H9 (cell line): ENCODE data around the gene ACTR2. TPM values are rescaled to one million over a fixed set of nuclear protein-coding genes. Genes with fewer than 3 reads are reported as not detected.

Experiments used
- DNase-seq: peaks from one replicate; pipeline ENCODE4 v3.0.0-alpha.2; 2017
- H2AFZ ChIP-seq: one replicate; pipeline ENCODE4 v1.6.1; 2013; ENCODE audit warnings: mild to moderate bottlenecking, low read length, control low read depth, moderate library complexity
- H2AK5ac ChIP-seq: 2 replicates; pipeline ENCODE4 v1.6.1; 2013; ENCODE audit warnings: low read length, control low read depth, mixed read lengths; ENCODE audit not compliant: insufficient read length
- H2BK120ac ChIP-seq: one replicate; pipeline ENCODE4 v1.6.1; 2013; ENCODE audit warnings: low read depth, mild to moderate bottlenecking, low read length, control low read depth, inconsistent platforms; ENCODE audit not compliant: poor library complexity, severe bottlenecking
- H2BK12ac ChIP-seq: 2 replicates; pipeline ENCODE4 v1.6.1; 2013; ENCODE audit warnings: low read length, control low read depth, mixed read lengths, low read depth; ENCODE audit not compliant: insufficient read length
- H2BK15ac ChIP-seq: 2 replicates; pipeline ENCODE4 v1.6.1; 2013; ENCODE audit warnings: low read depth, low read length, control low read depth
- H2BK20ac ChIP-seq: one replicate; pipeline ENCODE4 v1.6.1; 2013; ENCODE audit warnings: low read depth, mild to moderate bottlenecking, low read length, control low read depth, inconsistent platforms; ENCODE audit not compliant: poor library complexity, severe bottlenecking
- H2BK5ac ChIP-seq: 2 replicates; pipeline ENCODE4 v1.6.1; 2013; ENCODE audit warnings: low read length, control low read depth, mixed read lengths; ENCODE audit not compliant: insufficient read length
- H3K14ac ChIP-seq: 2 replicates; pipeline ENCODE4 v1.6.1; 2013; ENCODE audit warnings: low read length, control low read depth; ENCODE audit not compliant: insufficient read depth
- H3K18ac ChIP-seq: 2 replicates; pipeline ENCODE4 v1.6.1; 2013; ENCODE audit warnings: low read depth, mild to moderate bottlenecking, mixed read lengths, low read length, control low read depth; ENCODE audit not compliant: insufficient read length
- H3K23ac ChIP-seq: 2 replicates; pipeline ENCODE4 v1.6.1; 2013; ENCODE audit warnings: low read length, control low read depth, mixed read lengths, low read depth; ENCODE audit not compliant: insufficient read length
- H3K23me2 ChIP-seq: 2 replicates; pipeline ENCODE4 v1.6.1; 2013; ENCODE audit warnings: low read depth, mild to moderate bottlenecking, mixed read lengths, low read length, control low read depth; ENCODE audit not compliant: insufficient read length, poor library complexity, severe bottlenecking
- H3K27ac ChIP-seq: 2 replicates; pipeline ENCODE4 v1.5.1; 2013; ENCODE audit warnings: low read length, control low read depth, mixed read lengths, low read depth; ENCODE audit not compliant: insufficient read length
- H3K27me3 ChIP-seq: 2 replicates; pipeline ENCODE4 v1.6.1; 2013; ENCODE audit warnings: low read length, control low read depth, inconsistent platforms; ENCODE audit not compliant: insufficient read depth
- H3K4ac ChIP-seq: 2 replicates; pipeline ENCODE4 v1.6.1; 2013; ENCODE audit warnings: low read depth, mild to moderate bottlenecking, control low read depth, inconsistent platforms, low read length, moderate library complexity
- H3K4me1 ChIP-seq: 2 replicates; pipeline ENCODE4 v1.6.1; 2013; ENCODE audit warnings: low read length, control low read depth, inconsistent platforms; ENCODE audit not compliant: insufficient read depth
- H3K4me2 ChIP-seq: 2 replicates; pipeline ENCODE4 v1.6.1; 2013; ENCODE audit warnings: low read length, control low read depth, mixed read lengths; ENCODE audit not compliant: insufficient read length, insufficient read depth
- H3K56ac ChIP-seq: 2 replicates; pipeline ENCODE4 v1.6.1; 2013; ENCODE audit warnings: low read depth, mild to moderate bottlenecking, mixed read lengths, low read length, control low read depth; ENCODE audit not compliant: insufficient read length
- H3K79me1 ChIP-seq: 2 replicates; pipeline ENCODE4 v1.6.1; 2013; ENCODE audit warnings: low read depth, mild to moderate bottlenecking, moderate library complexity, low read length, control low read depth, inconsistent platforms; ENCODE audit not compliant: insufficient read depth, poor library complexity, severe bottlenecking
- H3K79me2 ChIP-seq: 2 replicates; pipeline ENCODE4 v1.6.1; 2013; ENCODE audit warnings: low read length, control low read depth, inconsistent platforms; ENCODE audit not compliant: insufficient read depth
- H3K9ac ChIP-seq: 2 replicates; pipeline ENCODE4 v1.6.1; 2013; ENCODE audit warnings: low read length, control low read depth, mixed read lengths; ENCODE audit not compliant: insufficient read length; ENCODE audit errors: extremely low read depth
- H3K9me3 ChIP-seq: one replicate; pipeline ENCODE4 v1.6.1; 2013; ENCODE audit warnings: low read depth, low read length, inconsistent platforms; ENCODE audit not compliant: control insufficient read depth
- H3T11ph ChIP-seq: one replicate; pipeline ENCODE4 v1.6.1; 2013; ENCODE audit warnings: mild to moderate bottlenecking, low read length, control low read depth, inconsistent platforms
- H4K20me1 ChIP-seq: one replicate; pipeline ENCODE4 v1.6.1; 2013; ENCODE audit not compliant: control insufficient read depth, insufficient read length, insufficient read depth
- H4K5ac ChIP-seq: 2 replicates; pipeline ENCODE4 v1.6.1; 2013; ENCODE audit warnings: low read depth, mild to moderate bottlenecking, mixed read lengths, low read length, control low read depth; ENCODE audit not compliant: insufficient read length
- H4K8ac ChIP-seq: replicated peaks from 2 replicates; pipeline ENCODE4 v1.6.1; 2013; ENCODE audit warnings: low read length, control low read depth, mixed read lengths, low read depth; ENCODE audit not compliant: insufficient read length
- H4K91ac ChIP-seq: 2 replicates; pipeline ENCODE4 v1.6.1; 2013; ENCODE audit warnings: low read depth, mild to moderate bottlenecking, moderate library complexity, mixed read lengths, low read length, control low read depth; ENCODE audit not compliant: insufficient read length
- H3K27ac Mint-ChIP-seq, 3 experiments: 2 replicates in 2 of 3; 3 replicates in 1 of 3; pipeline ENCODE4 v1.8.0; 2020 to 2021; ENCODE audit warnings: mixed read lengths in 3 of 3, mild to moderate bottlenecking in 1 of 3, moderate library complexity in 1 of 3
- H3K27me3 Mint-ChIP-seq: 2 replicates; pipeline ENCODE4 v1.8.0; 2021; ENCODE audit warnings: low read depth, mild to moderate bottlenecking, moderate library complexity, mixed read lengths
- H3K36me3 Mint-ChIP-seq, 3 experiments: 2 replicates in 2 of 3; 3 replicates in 1 of 3; pipeline ENCODE4 v1.8.0; 2020 to 2021; ENCODE audit warnings: low read depth in 3 of 3, mixed read lengths in 3 of 3; ENCODE audit not compliant: insufficient read depth in 1 of 3
- H3K4me1 Mint-ChIP-seq, 2 experiments: 2 replicates each; pipeline ENCODE4 v1.8.0; 2020; ENCODE audit warnings: mixed read lengths in 2 of 2
- H3K4me3 Mint-ChIP-seq, 2 experiments: 2 replicates in 1 of 2; 3 replicates in 1 of 2; pipeline ENCODE4 v1.8.0; 2020 to 2021; ENCODE audit warnings: mild to moderate bottlenecking in 2 of 2, mixed read lengths in 2 of 2, moderate library complexity in 1 of 2
- H3K9me3 Mint-ChIP-seq, 2 experiments: 2 replicates in 1 of 2; 3 replicates in 1 of 2; pipeline ENCODE4 v1.8.0; 2020; ENCODE audit warnings: mild to moderate bottlenecking in 2 of 2, mixed read lengths in 2 of 2, moderate library complexity in 1 of 2
- WGBS: extraction: QIAGEN DNeasy Blood & Tissue Kit; methylation state at CpG from one replicate; pipeline ENCODE4 v1.1.7; 2013; ENCODE audit warnings: missing lambda C conversion rate, low lambda C conversion rate, mixed read lengths; ENCODE audit not compliant: insufficient read length; ENCODE audit errors: extremely low coverage; 5-methylcytosine and 5-hydroxymethylcytosine counted together
- total RNA-seq: library from RNA; stranded (reverse); gene quantifications from 2 replicates; pipeline ENCODE4 v1.2.1, GENCODE V29; 2021
- TF ChIP-seq, protein P1 (sequence below): fragments of 200-600 bp; sonication (generic); conservative IDR thresholded peaks from 3 replicates; pipeline ENCODE4 v1.8.0; 2021; ENCODE audit warnings: antibody characterized with exemption, mild to moderate bottlenecking

ACTR2 gene
- total RNA-seq, 1 experiment from 2014 or later, result 176 TPM

DNA sequence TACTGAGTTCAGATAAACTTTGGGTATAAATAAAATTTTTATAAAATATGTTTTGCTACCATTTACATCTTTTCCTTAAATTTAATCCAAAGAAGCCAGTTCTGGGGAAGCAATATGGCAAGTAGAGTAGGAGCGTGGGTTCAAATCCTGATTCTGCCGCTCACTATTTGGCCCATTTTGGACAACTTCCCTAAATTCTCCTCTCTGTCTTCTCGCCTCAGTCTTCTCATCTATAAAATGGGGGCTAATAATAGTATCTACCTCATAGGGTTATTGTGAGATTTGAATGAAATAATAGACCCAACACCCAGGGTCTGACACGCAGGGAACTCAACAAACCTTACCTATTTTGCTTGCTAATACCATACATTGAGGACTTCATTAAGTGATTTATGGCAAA, 59.7 kb downstream of the ACTR2 start:
- Histone ChIP-seq H3K18ac (no peak overlapping the region), H3K79me1 (no peaks in the 10 kb centered on the region), H3K4ac (no peak overlapping the region), H4K91ac (no peak overlapping the region), H3K14ac (no peak overlapping the region), H3K4me1 (no peaks in the 10 kb centered on the region), H3K23me2 (no peaks in the 10 kb centered on the region), H3K9ac (no peak overlapping the region), H2BK20ac (no peak overlapping the region), H3K9me3 (no peaks in the 10 kb centered on the region), H3T11ph (no peak overlapping the region), H3K23ac (no peak overlapping the region), H4K5ac (no peak overlapping the region), H4K8ac (no peak overlapping the region), H2BK5ac (no peak overlapping the region), H2AK5ac (no peak overlapping the region), H3K79me2 (no peaks in the 10 kb centered on the region), H4K20me1 (no peaks in the 10 kb centered on the region), H3K27ac (no peak overlapping the region), H3K4me2 (no peak overlapping the region), H3K27me3 (no peaks in the 10 kb centered on the region; the same call in 1 of the 2 replicates), H2BK15ac (no peak overlapping the region), H2AFZ (no peak overlapping the region), H3K56ac (no peak overlapping the region), H2BK12ac (no peak overlapping the region), H2BK120ac (no peak overlapping the region)
- no CpG with 5 or more reads among the region's 4 CpGs for WGBS
- DNase-seq, result no peak
- TF ChIP-seq, protein P1, sequence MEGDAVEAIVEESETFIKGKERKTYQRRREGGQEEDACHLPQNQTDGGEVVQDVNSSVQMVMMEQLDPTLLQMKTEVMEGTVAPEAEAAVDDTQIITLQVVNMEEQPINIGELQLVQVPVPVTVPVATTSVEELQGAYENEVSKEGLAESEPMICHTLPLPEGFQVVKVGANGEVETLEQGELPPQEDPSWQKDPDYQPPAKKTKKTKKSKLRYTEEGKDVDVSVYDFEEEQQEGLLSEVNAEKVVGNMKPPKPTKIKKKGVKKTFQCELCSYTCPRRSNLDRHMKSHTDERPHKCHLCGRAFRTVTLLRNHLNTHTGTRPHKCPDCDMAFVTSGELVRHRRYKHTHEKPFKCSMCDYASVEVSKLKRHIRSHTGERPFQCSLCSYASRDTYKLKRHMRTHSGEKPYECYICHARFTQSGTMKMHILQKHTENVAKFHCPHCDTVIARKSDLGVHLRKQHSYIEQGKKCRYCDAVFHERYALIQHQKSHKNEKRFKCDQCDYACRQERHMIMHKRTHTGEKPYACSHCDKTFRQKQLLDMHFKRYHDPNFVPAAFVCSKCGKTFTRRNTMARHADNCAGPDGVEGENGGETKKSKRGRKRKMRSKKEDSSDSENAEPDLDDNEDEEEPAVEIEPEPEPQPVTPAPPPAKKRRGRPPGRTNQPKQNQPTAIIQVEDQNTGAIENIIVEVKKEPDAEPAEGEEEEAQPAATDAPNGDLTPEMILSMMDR, result no peak
- H3K27ac Mint-ChIP-seq, result no peak overlapping the region
- H3K36me3 Mint-ChIP-seq, result no peaks in the 10 kb centered on the region
- H3K27me3 Mint-ChIP-seq, result peaks cover 94% of the 10 kb centered on the region
- H3K9me3 Mint-ChIP-seq, result no peaks in the 10 kb centered on the region
- H3K4me3 Mint-ChIP-seq, result no peak overlapping the region
- peaks cover 0 to 2% of the 10 kb centered on the region in 2 experiments; a peak in 2 of 4 replicates for H3K4me1 Mint-ChIP-seq
